AG04450 (cell line): ENCODE results near the gene VIL1. TPM values are rescaled to one million over a fixed set of nuclear protein-coding genes. Genes with fewer than 3 reads are reported as not detected.

Experiments
- CTCF ChIA-PET: fragments of 300-600, 350-600 bp; formaldehyde crosslinking; extraction: SDS; loops from one replicate; lab custom pipeline; 2022; ENCODE audit warnings: antibody characterized with exemption, inconsistent platforms; lab: Charles Lee
- POLR2A ChIA-PET: fragments of 350-600 bp; formaldehyde crosslinking; extraction: SDS; loops from one replicate; lab custom pipeline; 2021; ENCODE audit warnings: antibody characterized with exemption, inconsistent platforms; lab: Yijun Ruan, JAX
- DNase-seq: peaks from one replicate; pipeline ENCODE4 v3.0.0-alpha.2; 2011; ENCODE audit warnings: low read depth, low spot score
- H3K27ac ChIP-seq: one replicate; pipeline ENCODE4 v1.5.1; 2012; ENCODE audit warnings: low read depth, low read length, control low read depth
- H3K27me3 ChIP-seq: one replicate; pipeline ENCODE4 v1.6.0; 2012; ENCODE audit warnings: low read length; ENCODE audit not compliant: control insufficient read depth, insufficient read depth
- H3K4me3 ChIP-seq: 2 replicates; pipeline ENCODE4 v1.5.1; 2011; ENCODE audit warnings: mild to moderate bottlenecking, low read depth, low read length, control low read depth
- H3K9me3 ChIP-seq: 2 replicates; pipeline ENCODE4 v1.5.1; 2012; ENCODE audit warnings: low read length; ENCODE audit not compliant: control insufficient read depth, insufficient read depth
- CTCF ChIP-seq: IDR thresholded peaks from 2 replicates; pipeline ENCODE4 v1.5.1; 2011; ENCODE audit warnings: low read depth, low read length, control low read depth, inconsistent platforms
- polyA plus RNA-seq: library from polyadenylated mRNA; depleted of rRNA; stranded (reverse); fragments of >200 nt; gene quantifications from 2 replicates; pipeline ENCODE4 v1.2.3, GENCODE V29; 2011

VIL1 gene
- polyA plus RNA-seq, 1 experiment: not detected

GRCh38 chr2:218472988-218473387, 54.1 kb downstream of the VIL1 start:
- no peaks in the 10 kb centered on the region for H3K9me3 ChIP-seq
- no peak for DNase-seq
- H3K27ac ChIP-seq: no peak overlapping the region
- H3K27me3 ChIP-seq: no peaks in the 10 kb centered on the region
- ChIA-PET POLR2A (no interaction called here), CTCF (interaction anchor here (1.8 kb wide), 1 partner anchor 201 kb away, joined by 3 read pairs; no protein-coding TSS in a partner anchor)
- TF ChIP-seq CTCF: no peak
- H3K4me3 ChIP-seq: no peak overlapping the region

- no peaks in the 10 kb centered on the region for H3K27me3 ChIP-seq
- POLR2A ChIA-PET: no interaction called here
- H3K9me3 ChIP-seq: no peaks in the 10 kb centered on the region
- CTCF ChIA-PET: interaction anchor here (1.2 to 1.8 kb wide), 2 partner anchors 9 to 203 kb away, joined by 3 to 4 read pairs; no protein-coding TSS in a partner anchor
- TF ChIP-seq CTCF: no peak
- no peak for DNase-seq
- no peak overlapping the region for H3K27ac ChIP-seq
- no peak overlapping the region for H3K4me3 ChIP-seq
These were observed 55.6 kb downstream of the VIL1 start for GRCh38 chr2:218474527-218474926.

GRCh38 chr2:218476676-218477075, 57.8 kb downstream of the VIL1 start:
- no peaks in the 10 kb centered on the region for H3K27me3 ChIP-seq
- CTCF ChIA-PET: interaction anchor here (0.7 to 1.5 kb wide), 2 partner anchors 11 to 204 kb away, joined by 3 to 5 read pairs; no protein-coding TSS in a partner anchor
- POLR2A ChIA-PET: no interaction called here
- no peak overlapping the region for H3K27ac ChIP-seq
- no peak for TF ChIP-seq CTCF
- H3K9me3 ChIP-seq: no peaks in the 10 kb centered on the region
- no peak overlapping the region for H3K4me3 ChIP-seq
- no peak for DNase-seq

GRCh38 chr2:218477247-218477646, 58.3 kb downstream of the VIL1 start:
- H3K27ac ChIP-seq: no peak overlapping the region

More at GRCh38 chr2:218477247-218477646, 58.3 kb downstream of the VIL1 start:
- TF ChIP-seq CTCF: no peak
- DNase-seq: no peak
- no peaks in the 10 kb centered on the region for H3K27me3 ChIP-seq
- CTCF ChIA-PET: interaction anchor here (1.5 kb wide), 1 partner anchor 12 kb away, joined by 5 read pairs; no protein-coding TSS in a partner anchor
- H3K9me3 ChIP-seq: no peaks in the 10 kb centered on the region
- POLR2A ChIA-PET: no interaction called here
- no peak overlapping the region for H3K4me3 ChIP-seq
